GM20000 (cell line): ENCODE measurements around the gene ANXA6.

ENCODE experiments used
- DNase-seq: peaks from one replicate; pipeline ENCODE4 v3.0.0; 2012; ENCODE audit warnings: low spot score
- TF ChIP-seq, protein P1 (sequence below): IDR thresholded peaks from 2 replicates; pipeline ENCODE4 v1.5.1; 2012; ENCODE audit warnings: mild to moderate bottlenecking, control low read depth; ENCODE audit errors: extremely low read depth, missing control alignments

ANXA6 gene

GRCh38 chr5:151118913-151119575, 38.5 kb downstream of the ANXA6 start:
- TF ChIP-seq, protein P1, sequence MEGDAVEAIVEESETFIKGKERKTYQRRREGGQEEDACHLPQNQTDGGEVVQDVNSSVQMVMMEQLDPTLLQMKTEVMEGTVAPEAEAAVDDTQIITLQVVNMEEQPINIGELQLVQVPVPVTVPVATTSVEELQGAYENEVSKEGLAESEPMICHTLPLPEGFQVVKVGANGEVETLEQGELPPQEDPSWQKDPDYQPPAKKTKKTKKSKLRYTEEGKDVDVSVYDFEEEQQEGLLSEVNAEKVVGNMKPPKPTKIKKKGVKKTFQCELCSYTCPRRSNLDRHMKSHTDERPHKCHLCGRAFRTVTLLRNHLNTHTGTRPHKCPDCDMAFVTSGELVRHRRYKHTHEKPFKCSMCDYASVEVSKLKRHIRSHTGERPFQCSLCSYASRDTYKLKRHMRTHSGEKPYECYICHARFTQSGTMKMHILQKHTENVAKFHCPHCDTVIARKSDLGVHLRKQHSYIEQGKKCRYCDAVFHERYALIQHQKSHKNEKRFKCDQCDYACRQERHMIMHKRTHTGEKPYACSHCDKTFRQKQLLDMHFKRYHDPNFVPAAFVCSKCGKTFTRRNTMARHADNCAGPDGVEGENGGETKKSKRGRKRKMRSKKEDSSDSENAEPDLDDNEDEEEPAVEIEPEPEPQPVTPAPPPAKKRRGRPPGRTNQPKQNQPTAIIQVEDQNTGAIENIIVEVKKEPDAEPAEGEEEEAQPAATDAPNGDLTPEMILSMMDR = no peak
- DNase-seq = no peak

DNA sequence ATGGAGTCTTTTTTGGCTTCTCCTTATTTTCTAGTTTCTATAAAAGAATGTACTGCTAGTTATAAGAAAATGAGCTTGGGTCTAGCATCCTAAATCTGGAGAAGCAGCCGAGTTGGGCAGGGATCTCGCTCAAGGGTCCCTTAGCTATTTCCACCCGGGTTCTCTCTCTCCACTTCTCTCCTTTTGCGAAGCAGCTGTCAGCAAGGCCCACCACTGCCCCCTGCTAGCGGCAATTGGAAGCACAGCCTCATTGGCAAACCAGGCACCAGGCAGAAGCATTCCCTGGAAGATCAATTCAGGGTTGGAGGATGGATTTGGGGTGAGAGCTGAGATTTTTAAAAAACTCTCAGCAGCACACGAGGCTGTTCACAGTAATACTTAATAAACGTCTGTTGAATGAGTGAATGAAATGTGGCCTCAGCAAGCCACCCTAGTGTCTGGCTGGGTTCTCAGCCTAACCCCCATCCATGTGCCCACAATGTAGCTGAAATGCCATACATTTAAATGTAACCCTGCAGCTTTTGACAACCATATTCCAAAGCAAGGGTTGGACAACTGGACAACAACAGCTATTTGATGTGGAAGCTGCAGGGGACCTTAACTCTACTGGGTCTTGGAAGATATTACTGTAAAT, 42.2 kb downstream of the ANXA6 start:
- DNase-seq = peak; percentile 55

GRCh38 chr5:151113651-151114050, 43.9 kb downstream of the ANXA6 start:
- TF ChIP-seq, protein P1 = no peak
- no peak for DNase-seq

More for the DNA sequence above, 42.2 kb downstream of the ANXA6 start:
- TF ChIP-seq, protein P1 = peak; percentile 91

DNA sequence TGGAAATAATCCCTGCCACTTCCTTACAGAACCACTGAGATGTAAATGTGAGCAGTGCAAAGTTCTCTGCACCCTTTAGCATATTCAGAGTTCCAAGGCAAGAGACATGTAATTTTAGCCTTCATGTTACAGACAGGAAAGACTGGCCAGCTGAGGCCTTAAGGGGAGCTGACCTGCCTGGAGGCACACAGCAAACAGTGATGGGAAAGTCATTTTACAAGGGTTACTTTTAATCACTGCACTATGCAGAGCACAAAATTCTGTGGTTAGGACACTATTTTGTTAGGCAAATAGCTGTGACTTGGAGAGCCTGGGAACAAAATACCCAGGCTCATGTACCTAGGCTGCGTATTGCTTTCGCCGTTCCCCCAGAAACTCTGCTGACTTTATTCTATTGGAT, 46.6 kb downstream of the ANXA6 start:
- DNase-seq = no peak
- TF ChIP-seq, protein P1 = no peak

- DNase-seq = no peak
- TF ChIP-seq, protein P1 = peak; percentile 7
These were observed 47.4 kb downstream of the ANXA6 start for GRCh38 chr5:151110122-151110681.

GRCh38 chr5:151108566-151108965, 49.0 kb downstream of the ANXA6 start:
- TF ChIP-seq, protein P1 = no peak
- no peak for DNase-seq

DNA sequence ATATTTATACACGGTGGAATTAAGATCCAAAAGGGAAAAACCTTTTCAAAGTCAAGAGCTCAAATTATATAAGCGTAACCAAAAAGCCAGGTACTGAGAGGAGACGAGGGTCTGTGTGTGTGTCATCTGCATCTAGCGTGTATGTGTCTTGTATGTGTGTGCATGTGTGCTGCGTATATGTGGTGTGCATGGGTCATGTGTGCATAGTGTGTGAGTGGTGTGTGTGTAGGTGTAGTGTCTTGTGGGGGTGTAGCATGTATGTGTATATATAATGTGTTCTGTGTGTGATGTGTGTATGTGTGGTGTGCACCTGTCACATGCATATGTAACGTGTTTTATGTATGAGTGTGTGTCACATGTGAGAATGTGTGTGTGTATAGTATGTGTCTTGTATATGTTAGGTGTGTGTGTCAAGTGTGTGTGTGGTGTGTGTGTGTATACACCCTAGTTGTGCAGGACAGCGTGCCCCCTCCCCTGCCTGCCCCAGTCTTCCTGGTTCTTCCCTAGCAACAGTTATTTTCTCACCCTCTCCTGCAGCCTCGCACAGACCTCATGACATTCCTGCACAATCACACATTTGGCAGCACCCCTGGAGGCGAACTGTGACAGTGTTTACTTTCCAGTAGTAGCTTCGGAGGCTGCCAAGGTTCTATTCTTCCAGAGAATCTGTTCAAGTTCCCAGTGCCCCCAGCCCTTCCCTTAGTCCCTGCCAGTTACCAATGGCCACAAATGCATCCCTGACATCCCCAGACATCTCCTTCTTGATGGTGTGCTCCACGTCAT, 49.6 kb downstream of the ANXA6 start:
- TF ChIP-seq, protein P1 = no peak
- DNase-seq = no peak
